Measurements from ENCODE around the gene BMP2. TPM values are rescaled to one million over a fixed set of nuclear protein-coding genes. Genes with fewer than 3 reads are reported as not detected.

Gene BMP2
- total and polyA plus RNA-seq, 2 experiments from 2014 or later, result 0.73 to 1.0 TPM

DNA sequence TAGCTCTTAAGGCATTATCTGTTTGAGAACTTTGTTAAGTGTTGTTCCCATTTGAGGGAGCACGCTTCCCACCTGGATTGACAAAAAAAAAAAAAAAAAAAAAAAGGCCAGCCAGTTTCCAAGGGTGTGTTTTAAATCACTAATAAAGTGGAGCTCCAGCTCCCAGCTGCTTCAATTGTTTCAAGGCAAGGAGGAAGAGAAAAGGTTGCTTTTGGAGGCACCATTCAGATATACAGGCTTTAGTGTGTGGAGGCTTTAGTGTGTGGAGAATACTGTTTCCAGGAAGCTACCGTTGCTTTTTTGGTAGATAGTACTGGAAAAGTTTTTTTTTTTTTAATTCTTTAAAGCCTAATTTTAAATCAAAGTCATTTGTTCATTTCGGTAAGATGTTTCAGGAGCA, 17.3 kb downstream of the BMP2 start:
- Histone ChIP-seq H3K27ac (ENCODE audit: low read depth) (no peak overlapping the region), H3K36me3 (ENCODE audit: insufficient read depth) (no peaks in the 10 kb centered on the region), H4K20me1 (replicated peaks; ENCODE audit: insufficient read depth) (no peaks in the 10 kb centered on the region), H3K27me3 (ENCODE audit: insufficient read depth) (no peaks in the 10 kb centered on the region), H3K4me3 (no peak overlapping the region), H3K4me2 (no peak overlapping the region), H3K4me1 (ENCODE audit: insufficient read depth) (peaks cover 2% of the 10 kb centered on the region; the same call in 1 of the 2 replicates), H3K9me2 (ENCODE audit: insufficient read depth) (no peaks in the 10 kb centered on the region), H3K79me2 (replicated peaks; ENCODE audit: insufficient read depth) (no peaks in the 10 kb centered on the region), H3F3A (replicated peaks; ENCODE audit: low read depth) (no peaks in the 10 kb centered on the region), H2AFZ (no peak overlapping the region)
- peaks cover 17% of the 10 kb centered on the region; the same call in 2 of the 3 replicates for H3K4me1 Mint-ChIP-seq
- no peaks in the 10 kb centered on the region for H3K9me3 Mint-ChIP-seq
- ATAC-seq (no peak), DNase-seq (ENCODE audit: low spot score) (no peak)
- H3K27ac Mint-ChIP-seq, result no peak overlapping the region; the same call in 1 of the 2 replicates
- TF ChIP-seq EZH2phosphoT487 (IDR thresholded peaks at IDR 0.05; ENCODE audit: unreplicated experiment) (no peak), POLR2AphosphoS5 (IDR thresholded peaks at IDR 0.05; ENCODE audit: low read depth) (no peak), CTCF (conservative IDR thresholded peaks at IDR 0.05; ENCODE audit: low read depth in 2 of 2) (no peak), NANOG (IDR thresholded peaks at IDR 0.05; ENCODE audit: borderline replicate concordance) (no peak), ETS1 (IDR thresholded peaks at IDR 0.05) (no peak), CREB1 (CRISPR knock-in tag; IDR thresholded peaks at IDR 0.05; ENCODE audit: low read depth) (no peak), STAT1 (IDR thresholded peaks at IDR 0.05; ENCODE audit: unreplicated experiment) (no peak), ZNF331 (CRISPR knock-in tag; IDR thresholded peaks at IDR 0.05; ENCODE audit: low read depth) (no peak), REST (IDR thresholded peaks at IDR 0.05; ENCODE audit: unreplicated experiment) (no peak), JUNB (IDR thresholded peaks at IDR 0.05; ENCODE audit: unreplicated experiment) (no peak), EZH2 (IDR thresholded peaks at IDR 0.05; ENCODE audit: low read depth, unreplicated experiment) (no peak), ZNF114 (CRISPR knock-in tag; IDR thresholded peaks at IDR 0.05) (no peak), ZNF462 (CRISPR knock-in tag; IDR thresholded peaks at IDR 0.05) (no peak)
- no peaks in the 10 kb centered on the region for H3K27me3 Mint-ChIP-seq (ENCODE audit: insufficient read depth, low read depth, poor library complexity)
- no peak overlapping the region for H3K4me3 Mint-ChIP-seq
- no peaks in the 10 kb centered on the region; the same call in 2 of the 3 replicates for H3K36me3 Mint-ChIP-seq (ENCODE audit: low read depth)
